ENCODE results near the gene PTPRM. TPM values are rescaled to one million over a fixed set of nuclear protein-coding genes. Genes with fewer than 3 reads are reported as not detected.

PTPRM gene
- total RNA-seq, 1 donor from 2014 or later, result 13.9 TPM

DNA sequence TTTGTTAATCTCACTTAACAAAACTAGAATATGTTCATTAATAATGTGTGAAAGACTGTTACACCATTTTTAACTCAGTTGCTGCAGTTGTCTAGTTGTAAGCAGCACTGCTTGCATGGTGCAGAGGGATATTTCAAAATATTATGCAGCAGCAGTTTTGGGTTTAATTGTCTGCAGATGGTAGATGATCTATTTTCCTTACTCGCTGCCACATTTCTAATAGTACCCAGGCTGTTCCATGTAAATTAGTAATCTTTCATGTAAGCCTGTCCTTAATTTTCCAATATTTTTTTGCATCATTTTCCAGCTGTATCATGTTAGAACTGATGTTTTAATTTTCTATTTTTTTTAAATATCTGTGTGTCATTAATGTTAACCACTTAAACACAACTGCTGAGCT is 554.0 kb downstream of the PTPRM start:
- H2AFZ ChIP-seq (replicated peaks), result no peak overlapping the region
- H3K9me3 Mint-ChIP-seq, result no peaks in the 10 kb centered on the region
- no peak overlapping the region for H3K27ac ChIP-seq
- no peak overlapping the region for H3K4me3 ChIP-seq
- no peak overlapping the region for H3K4me3 Mint-ChIP-seq
- peaks cover 11% of the 10 kb centered on the region for H3K4me1 ChIP-seq
- H3K27me3 ChIP-seq, result no peaks in the 10 kb centered on the region
- H4K20me1 ChIP-seq (ENCODE audit: low read depth), result no peaks in the 10 kb centered on the region
- H3K36me3 Mint-ChIP-seq, result no peaks in the 10 kb centered on the region
- no peaks in the 10 kb centered on the region for H3K36me3 ChIP-seq
- no peak overlapping the region for H3K9ac ChIP-seq
- TF ChIP-seq EZH2 (IDR thresholded peaks at IDR 0.05) (no peak), EZH2phosphoT487 (IDR thresholded peaks at IDR 0.05) (no peak)
- TF ChIP-seq, protein P1, sequence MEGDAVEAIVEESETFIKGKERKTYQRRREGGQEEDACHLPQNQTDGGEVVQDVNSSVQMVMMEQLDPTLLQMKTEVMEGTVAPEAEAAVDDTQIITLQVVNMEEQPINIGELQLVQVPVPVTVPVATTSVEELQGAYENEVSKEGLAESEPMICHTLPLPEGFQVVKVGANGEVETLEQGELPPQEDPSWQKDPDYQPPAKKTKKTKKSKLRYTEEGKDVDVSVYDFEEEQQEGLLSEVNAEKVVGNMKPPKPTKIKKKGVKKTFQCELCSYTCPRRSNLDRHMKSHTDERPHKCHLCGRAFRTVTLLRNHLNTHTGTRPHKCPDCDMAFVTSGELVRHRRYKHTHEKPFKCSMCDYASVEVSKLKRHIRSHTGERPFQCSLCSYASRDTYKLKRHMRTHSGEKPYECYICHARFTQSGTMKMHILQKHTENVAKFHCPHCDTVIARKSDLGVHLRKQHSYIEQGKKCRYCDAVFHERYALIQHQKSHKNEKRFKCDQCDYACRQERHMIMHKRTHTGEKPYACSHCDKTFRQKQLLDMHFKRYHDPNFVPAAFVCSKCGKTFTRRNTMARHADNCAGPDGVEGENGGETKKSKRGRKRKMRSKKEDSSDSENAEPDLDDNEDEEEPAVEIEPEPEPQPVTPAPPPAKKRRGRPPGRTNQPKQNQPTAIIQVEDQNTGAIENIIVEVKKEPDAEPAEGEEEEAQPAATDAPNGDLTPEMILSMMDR (IDR thresholded peaks at IDR 0.05), result no peak
- H3K27ac Mint-ChIP-seq, result no peak overlapping the region
- peaks cover 2% of the 10 kb centered on the region for H3K27me3 Mint-ChIP-seq (ENCODE audit: insufficient read depth, low read depth)
- no peaks in the 10 kb centered on the region for H3K79me2 ChIP-seq (ENCODE audit: low read depth)
- DNase-seq (ENCODE audit: low spot score), result no peak
- no peaks in the 10 kb centered on the region for H3F3A ChIP-seq (ENCODE audit: low read depth)
- H3K9me3 ChIP-seq (ENCODE audit: low read depth), result no peaks in the 10 kb centered on the region
- peaks cover 17% of the 10 kb centered on the region for H3K4me1 Mint-ChIP-seq
- H3K4me2 ChIP-seq, result no peak overlapping the region

DNA sequence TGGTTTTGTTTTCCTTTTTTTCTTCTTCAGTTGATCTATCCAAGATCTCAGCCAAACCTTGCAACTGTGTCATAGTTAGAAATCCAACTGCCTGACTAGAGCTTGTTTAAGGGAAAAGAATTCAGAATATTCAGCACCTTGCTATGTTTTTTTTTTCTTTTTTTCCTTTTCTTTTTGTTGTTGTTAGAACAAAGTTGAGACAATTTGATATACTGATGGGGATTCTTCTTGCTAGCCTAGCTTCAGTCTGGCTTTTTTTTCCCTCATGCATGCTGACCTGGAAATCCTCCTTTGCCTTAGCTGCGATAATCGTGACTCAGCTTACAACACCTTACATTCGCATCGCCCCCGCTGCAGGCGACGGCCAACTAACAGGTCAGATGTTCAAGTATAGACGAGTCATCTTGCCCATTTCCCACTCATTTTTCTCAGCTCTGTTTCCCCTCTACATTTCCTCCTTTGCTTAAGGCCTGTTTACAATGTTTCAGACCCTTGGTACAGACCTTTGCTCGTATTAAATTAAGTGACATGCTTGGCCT is 554.9 kb downstream of the PTPRM start:
- H3K36me3 ChIP-seq, result no peaks in the 10 kb centered on the region
- H3K4me1 ChIP-seq, result peaks cover 11% of the 10 kb centered on the region
- H3K79me2 ChIP-seq (ENCODE audit: low read depth), result no peaks in the 10 kb centered on the region
- Mint-ChIP-seq H3K4me3 (no peak overlapping the region), H3K9me3 (no peaks in the 10 kb centered on the region), H3K4me1 (peaks cover 17% of the 10 kb centered on the region), H3K36me3 (no peaks in the 10 kb centered on the region), H3K27ac (no peak overlapping the region), H3K27me3 (ENCODE audit: insufficient read depth, low read depth) (peaks cover 2% of the 10 kb centered on the region)
- no peak overlapping the region for H3K4me2 ChIP-seq
- no peaks in the 10 kb centered on the region for H3K9me3 ChIP-seq (ENCODE audit: low read depth)
- H4K20me1 ChIP-seq (ENCODE audit: low read depth), result no peaks in the 10 kb centered on the region
- H3K27ac ChIP-seq, result no peak overlapping the region
- H3F3A ChIP-seq (ENCODE audit: low read depth), result no peaks in the 10 kb centered on the region
- no peak for TF ChIP-seq EZH2 (IDR thresholded peaks at IDR 0.05)
- H3K4me3 ChIP-seq, result no peak overlapping the region
- H2AFZ ChIP-seq (replicated peaks), result no peak overlapping the region
- H3K9ac ChIP-seq, result no peak overlapping the region
- H3K27me3 ChIP-seq, result no peaks in the 10 kb centered on the region
- DNase-seq (ENCODE audit: low spot score), result no peak

DNA sequence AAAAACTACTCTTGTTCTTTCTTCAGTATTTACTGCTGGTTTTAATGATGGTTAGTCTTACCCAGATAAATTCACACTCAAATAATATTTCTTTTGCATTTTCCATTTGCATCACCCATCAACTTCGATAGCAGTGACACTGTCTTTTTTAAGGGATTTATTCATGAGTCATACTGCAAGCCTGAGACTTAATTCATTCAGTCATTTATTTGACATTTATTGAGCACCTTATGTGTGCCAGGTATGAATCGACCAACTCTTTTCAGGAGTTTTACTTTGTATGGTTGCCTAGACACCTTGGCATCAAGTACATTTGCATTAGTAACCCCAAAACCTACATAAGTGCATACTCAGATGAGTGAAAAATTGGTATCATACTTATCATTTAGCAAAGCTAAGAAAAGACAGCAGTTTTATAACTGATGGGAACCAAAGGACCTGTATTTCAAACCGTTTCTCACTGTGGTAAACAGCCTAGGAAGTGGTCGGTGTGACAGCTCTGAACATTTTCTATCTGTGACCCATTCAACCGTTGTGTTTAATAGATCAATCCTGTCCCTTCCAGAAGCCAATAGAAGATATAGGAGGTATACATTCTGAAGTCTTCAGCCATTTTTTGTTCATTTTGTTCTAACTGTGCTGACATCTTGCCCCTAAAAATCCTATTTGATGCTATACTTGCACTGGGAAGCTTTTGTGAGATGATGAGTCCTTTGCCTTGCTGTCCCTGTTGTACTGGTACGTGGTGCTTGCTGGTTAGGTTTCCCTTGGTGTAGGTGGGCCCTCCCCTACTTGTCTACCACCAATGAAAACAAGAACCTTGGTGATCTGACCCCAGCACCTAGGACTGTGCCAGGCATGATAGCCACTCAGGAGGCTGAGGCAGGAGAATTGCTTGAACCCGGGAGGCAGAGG is 557.4 kb downstream of the PTPRM start:
- H3K9ac ChIP-seq, result no peak overlapping the region
- H3K36me3 ChIP-seq, result no peaks in the 10 kb centered on the region
- Mint-ChIP-seq H3K36me3 (no peaks in the 10 kb centered on the region), H3K9me3 (no peaks in the 10 kb centered on the region), H3K4me1 (peaks cover 17% of the 10 kb centered on the region), H3K27me3 (ENCODE audit: insufficient read depth, low read depth) (peaks cover 2% of the 10 kb centered on the region), H3K27ac (no peak overlapping the region), H3K4me3 (no peak overlapping the region)
- H3K27me3 ChIP-seq, result no peaks in the 10 kb centered on the region
- no peak overlapping the region for H3K4me3 ChIP-seq
- DNase-seq (ENCODE audit: low spot score), result no peak
- H3F3A ChIP-seq (ENCODE audit: low read depth), result no peaks in the 10 kb centered on the region
- TF ChIP-seq EZH2phosphoT487 (IDR thresholded peaks at IDR 0.05) (no peak), EZH2 (IDR thresholded peaks at IDR 0.05) (no peak)
- TF ChIP-seq, protein P1 (IDR thresholded peaks at IDR 0.05), result no peak
- peaks cover 11% of the 10 kb centered on the region for H3K4me1 ChIP-seq
- no peak overlapping the region for H3K27ac ChIP-seq
- no peaks in the 10 kb centered on the region for H3K9me3 ChIP-seq (ENCODE audit: low read depth)
- H3K4me2 ChIP-seq, result no peak overlapping the region
- H2AFZ ChIP-seq (replicated peaks), result no peak overlapping the region
- no peaks in the 10 kb centered on the region for H3K79me2 ChIP-seq (ENCODE audit: low read depth)
- H4K20me1 ChIP-seq (ENCODE audit: low read depth), result no peaks in the 10 kb centered on the region

DNA sequence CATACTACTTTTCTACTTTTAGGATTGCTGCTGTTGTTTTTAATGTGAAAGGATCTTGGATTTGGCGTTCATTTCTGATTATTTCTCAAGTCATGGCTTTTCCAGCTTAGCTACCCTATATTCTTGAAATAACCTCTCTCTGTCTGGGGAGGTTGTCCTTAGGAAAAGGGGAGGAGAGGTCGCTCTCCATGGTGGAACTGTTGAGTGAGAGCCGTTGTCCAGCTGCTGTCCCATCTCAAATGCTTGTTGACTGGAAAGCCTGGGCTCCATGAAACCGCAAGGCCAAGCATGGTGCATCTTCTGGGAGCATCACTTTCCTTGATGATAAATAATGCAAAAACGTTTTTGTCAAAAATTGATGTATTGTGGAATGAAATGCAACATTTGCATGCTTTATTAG is 563.0 kb downstream of the PTPRM start:
- TF ChIP-seq EZH2 (IDR thresholded peaks at IDR 0.05) (no peak), EZH2phosphoT487 (IDR thresholded peaks at IDR 0.05) (no peak)
- TF ChIP-seq, protein P1 (IDR thresholded peaks at IDR 0.05), result no peak
- Mint-ChIP-seq H3K27me3 (ENCODE audit: insufficient read depth, low read depth) (peaks cover 2% of the 10 kb centered on the region), H3K4me1 (peaks cover 4% of the 10 kb centered on the region)

More for the DNA sequence above, 563.0 kb downstream of the PTPRM start:
- H3K4me3 ChIP-seq, result no peak overlapping the region
- no peak overlapping the region for H3K4me3 Mint-ChIP-seq
- H4K20me1 ChIP-seq (ENCODE audit: low read depth), result no peaks in the 10 kb centered on the region
- H3K9me3 ChIP-seq (ENCODE audit: low read depth), result no peaks in the 10 kb centered on the region
- H3K9me3 Mint-ChIP-seq, result no peaks in the 10 kb centered on the region
- no peaks in the 10 kb centered on the region for H3K79me2 ChIP-seq (ENCODE audit: low read depth)
- no peaks in the 10 kb centered on the region for H3F3A ChIP-seq (ENCODE audit: low read depth)
- DNase-seq (ENCODE audit: low spot score), result no peak
- peaks cover 7% of the 10 kb centered on the region for H3K36me3 Mint-ChIP-seq
- no peak overlapping the region for H3K27ac ChIP-seq
- H3K27ac Mint-ChIP-seq, result no peak overlapping the region
- no peak overlapping the region for H3K9ac ChIP-seq
- H3K4me1 ChIP-seq, result no peaks in the 10 kb centered on the region
- H2AFZ ChIP-seq (replicated peaks), result no peak overlapping the region
- H3K27me3 ChIP-seq, result no peaks in the 10 kb centered on the region
- no peaks in the 10 kb centered on the region for H3K36me3 ChIP-seq
- H3K4me2 ChIP-seq, result no peak overlapping the region

Data from neural progenitor cell (in vitro differentiated cells).